ENCODE data around the gene RGR. TPM values are rescaled to one million over a fixed set of nuclear protein-coding genes. Genes with fewer than 3 reads are reported as not detected.

The RGR gene
- total RNA-seq, 5 donors from 2014 or later (not counting 1 experiment from before 2014, with no cell fraction given) = not detected

- ChIA-PET CTCF (interaction anchor here (0.8 to 4.8 kb wide), 7 partner anchors 9 to 66 kb away, joined by 3 to 51 read pairs (median 3); no protein-coding TSS in a partner anchor), POLR2A (interaction anchor here in 1 of 2 donors (0.6 kb wide), 1 partner anchor 37 kb away, joined by 3 read pairs; no protein-coding TSS in a partner anchor)
- no peaks in the 10 kb centered on the region for H3K4me1 Mint-ChIP-seq
- no peaks in the 10 kb centered on the region for H3K9me3 Mint-ChIP-seq
- Histone ChIP-seq H3K27me3 (replicated peaks in 1 of 2; ENCODE audit: control insufficient read depth in 2 of 2, extremely low read depth in 1 of 2, insufficient read depth in 2 of 2, low read length in 1 of 2) (peaks cover 0 to 28% of the 10 kb centered on the region in 2 experiments), H3K9me3 (no peaks in the 10 kb centered on the region), H3K27ac (ENCODE audit: low read length) (no peak overlapping the region), H3K4me3 (ENCODE audit: control insufficient read depth in 1 of 2, extremely low read depth in 1 of 2, low read length in 1 of 2) (no peak overlapping the region), H3K36me3 (ENCODE audit: control insufficient read depth in 2 of 2, extremely low read depth in 1 of 2, insufficient read depth in 1 of 2, low read length in 1 of 2) (no peaks in the 10 kb centered on the region), H3K4me1 (ENCODE audit: control insufficient read depth in 1 of 2, extremely low read depth in 1 of 2, insufficient read depth in 2 of 2, low read length in 2 of 2) (no peaks in the 10 kb centered on the region)
- 64% methylated on average over 3 of the region's 6 CpGs for WGBS (ENCODE audit: insufficient coverage)
- no peak overlapping the region for H3K27ac Mint-ChIP-seq
- no peak for ATAC-seq (replicated peaks in 1 of 4)
- DNase-seq = no peak
- H3K4me3 Mint-ChIP-seq = no peak overlapping the region
- no peaks in the 10 kb centered on the region for H3K36me3 Mint-ChIP-seq
- H3K27me3 Mint-ChIP-seq = peaks cover 6 to 26% of the 10 kb centered on the region in 2 donors
Observed at GRCh38 chr10:84205853-84206525, 38.9 kb upstream of the RGR start.

GRCh38 chr10:84208023-84208422 is 36.8 kb upstream of the RGR start:
- Histone ChIP-seq H3K27me3 (replicated peaks in 1 of 2; ENCODE audit: control insufficient read depth in 2 of 2, extremely low read depth in 1 of 2, insufficient read depth in 2 of 2, low read length in 1 of 2) (peaks cover 0 to 29% of the 10 kb centered on the region in 2 experiments), H3K4me3 (ENCODE audit: control insufficient read depth in 1 of 2, extremely low read depth in 1 of 2, low read length in 1 of 2) (no peak overlapping the region), H3K27ac (ENCODE audit: low read length) (no peak overlapping the region), H3K9me3 (no peaks in the 10 kb centered on the region), H3K4me1 (ENCODE audit: control insufficient read depth in 1 of 2, extremely low read depth in 1 of 2, insufficient read depth in 2 of 2, low read length in 2 of 2) (no peaks in the 10 kb centered on the region), H3K36me3 (ENCODE audit: control insufficient read depth in 2 of 2, extremely low read depth in 1 of 2, insufficient read depth in 1 of 2, low read length in 1 of 2) (no peaks in the 10 kb centered on the region)
- 92% methylated on average over 9 of the region's 10 CpGs for WGBS (ENCODE audit: insufficient coverage)
- H3K4me3 Mint-ChIP-seq = no peak overlapping the region
- no peak for ATAC-seq (replicated peaks in 1 of 4)
- H3K4me1 Mint-ChIP-seq = no peaks in the 10 kb centered on the region
- ChIA-PET CTCF (interaction anchor here (0.5 to 4.8 kb wide), 3 partner anchors 60 to 111 kb away, joined by 3 to 51 read pairs (median 4); no protein-coding TSS in a partner anchor), POLR2A (no interaction called here)
- H3K36me3 Mint-ChIP-seq = no peaks in the 10 kb centered on the region
- no peaks in the 10 kb centered on the region for H3K9me3 Mint-ChIP-seq
- no peak overlapping the region for H3K27ac Mint-ChIP-seq
- DNase-seq = no peak
- H3K27me3 Mint-ChIP-seq = peaks cover 6 to 23% of the 10 kb centered on the region in 2 donors

GRCh38 chr10:84211566-84211965 is 33.3 kb upstream of the RGR start:
- no peaks in the 10 kb centered on the region for H3K9me3 Mint-ChIP-seq
- H3K36me3 Mint-ChIP-seq = no peaks in the 10 kb centered on the region
- CTCF ChIA-PET = interaction anchor here in 1 of 2 donors (0.6 to 0.9 kb wide), 2 partner anchors 9 to 57 kb away, joined by 3 read pairs; no protein-coding TSS in a partner anchor
- POLR2A ChIA-PET = interaction anchor here in 1 of 2 donors (0.6 kb wide), 1 partner anchor 63 kb away, joined by 5 read pairs; no protein-coding TSS in a partner anchor
- H3K4me1 ChIP-seq (ENCODE audit: control insufficient read depth in 1 of 2, extremely low read depth in 1 of 2, insufficient read depth in 2 of 2, low read length in 2 of 2) = no peaks in the 10 kb centered on the region
- H3K27ac Mint-ChIP-seq = no peak overlapping the region
- DNase-seq (no peak), ATAC-seq (replicated peaks in 1 of 4) (no peak)
- peaks cover 10 to 22% of the 10 kb centered on the region in 2 donors for H3K27me3 Mint-ChIP-seq
- 80% methylated on average over 2 of the region's 2 CpGs for WGBS (ENCODE audit: insufficient coverage)
- H3K4me3 ChIP-seq (ENCODE audit: control insufficient read depth in 1 of 2, extremely low read depth in 1 of 2, low read length in 1 of 2) = no peak overlapping the region
- H3K36me3 ChIP-seq (ENCODE audit: control insufficient read depth in 2 of 2, extremely low read depth in 1 of 2, insufficient read depth in 1 of 2, low read length in 1 of 2) = no peaks in the 10 kb centered on the region
- H3K4me3 Mint-ChIP-seq = no peak overlapping the region
- H3K27me3 ChIP-seq (replicated peaks in 1 of 2; ENCODE audit: control insufficient read depth in 2 of 2, extremely low read depth in 1 of 2, insufficient read depth in 2 of 2, low read length in 1 of 2) = peaks cover 0 to 18% of the 10 kb centered on the region in 2 experiments
- H3K4me1 Mint-ChIP-seq = no peaks in the 10 kb centered on the region
- H3K27ac ChIP-seq (ENCODE audit: low read length) = no peak overlapping the region
- H3K9me3 ChIP-seq = no peaks in the 10 kb centered on the region

GRCh38 chr10:84212014-84212413 is 32.8 kb upstream of the RGR start:
- Histone ChIP-seq H3K4me1 (ENCODE audit: control insufficient read depth in 1 of 2, extremely low read depth in 1 of 2, insufficient read depth in 2 of 2, low read length in 2 of 2) (no peaks in the 10 kb centered on the region), H3K27ac (ENCODE audit: low read length) (no peak overlapping the region), H3K36me3 (ENCODE audit: control insufficient read depth in 2 of 2, extremely low read depth in 1 of 2, insufficient read depth in 1 of 2, low read length in 1 of 2) (no peaks in the 10 kb centered on the region), H3K9me3 (no peaks in the 10 kb centered on the region), H3K27me3 (replicated peaks in 1 of 2; ENCODE audit: control insufficient read depth in 2 of 2, extremely low read depth in 1 of 2, insufficient read depth in 2 of 2, low read length in 1 of 2) (peaks cover 0 to 18% of the 10 kb centered on the region in 2 experiments), H3K4me3 (ENCODE audit: control insufficient read depth in 1 of 2, extremely low read depth in 1 of 2, low read length in 1 of 2) (no peak overlapping the region)
- CTCF ChIA-PET = interaction anchor here in 1 of 2 donors (0.6 to 0.9 kb wide), 2 partner anchors 9 to 58 kb away, joined by 3 read pairs; no protein-coding TSS in a partner anchor
- no peak for ATAC-seq (replicated peaks in 1 of 4)
- 40% methylated on average over 1 of the region's 5 CpGs for WGBS (ENCODE audit: insufficient coverage)
- DNase-seq = no peak
- Mint-ChIP-seq H3K9me3 (no peaks in the 10 kb centered on the region), H3K4me3 (no peak overlapping the region), H3K36me3 (no peaks in the 10 kb centered on the region), H3K27ac (no peak overlapping the region), H3K4me1 (no peaks in the 10 kb centered on the region), H3K27me3 (peaks cover 8 to 17% of the 10 kb centered on the region in 2 donors)
- POLR2A ChIA-PET = interaction anchor here in 1 of 2 donors (0.6 kb wide), 1 partner anchor 63 kb away, joined by 5 read pairs; no protein-coding TSS in a partner anchor

- H3K27ac Mint-ChIP-seq = no peak overlapping the region
- no peak overlapping the region for H3K4me3 Mint-ChIP-seq
- H3K9me3 Mint-ChIP-seq = no peaks in the 10 kb centered on the region
- H3K4me1 Mint-ChIP-seq = no peaks in the 10 kb centered on the region
- peaks cover 4 to 8% of the 10 kb centered on the region in 2 donors for H3K27me3 Mint-ChIP-seq
- no peaks in the 10 kb centered on the region for H3K36me3 Mint-ChIP-seq
- no peaks in the 10 kb centered on the region for H3K4me1 ChIP-seq (ENCODE audit: control insufficient read depth in 1 of 2, extremely low read depth in 1 of 2, insufficient read depth in 2 of 2, low read length in 2 of 2)
- no peak overlapping the region for H3K4me3 ChIP-seq (ENCODE audit: control insufficient read depth in 1 of 2, extremely low read depth in 1 of 2, low read length in 1 of 2)
- no peaks in the 10 kb centered on the region for H3K9me3 ChIP-seq
- 92% methylated on average over 7 of the region's 11 CpGs for WGBS (ENCODE audit: insufficient coverage)
- CTCF ChIA-PET = no interaction called here
- no peak for DNase-seq
- no peak for ATAC-seq (replicated peaks in 1 of 4)
- peaks cover 0 to 14% of the 10 kb centered on the region in 2 experiments for H3K27me3 ChIP-seq (replicated peaks in 1 of 2; ENCODE audit: control insufficient read depth in 2 of 2, extremely low read depth in 1 of 2, insufficient read depth in 2 of 2, low read length in 1 of 2)
- H3K36me3 ChIP-seq (ENCODE audit: control insufficient read depth in 2 of 2, extremely low read depth in 1 of 2, insufficient read depth in 1 of 2, low read length in 1 of 2) = no peaks in the 10 kb centered on the region
- POLR2A ChIA-PET = no interaction called here
- no peak overlapping the region for H3K27ac ChIP-seq (ENCODE audit: low read length)
Observed at GRCh38 chr10:84213076-84213475, 31.8 kb upstream of the RGR start.

GRCh38 chr10:84214046-84214572 is 30.7 kb upstream of the RGR start:
- no peaks in the 10 kb centered on the region for H3K36me3 Mint-ChIP-seq
- peaks cover 0 to under 1% (median 0%) of the 10 kb centered on the region in 3 donors for H3K9me3 Mint-ChIP-seq
- H3K36me3 ChIP-seq (ENCODE audit: control insufficient read depth in 2 of 2, extremely low read depth in 1 of 2, insufficient read depth in 1 of 2, low read length in 1 of 2) = no peaks in the 10 kb centered on the region
- no peaks in the 10 kb centered on the region for H3K4me1 ChIP-seq (ENCODE audit: control insufficient read depth in 1 of 2, extremely low read depth in 1 of 2, insufficient read depth in 2 of 2, low read length in 2 of 2)
- WGBS (ENCODE audit: insufficient coverage) = 84% methylated on average over 19 of the region's 25 CpGs
- peaks cover 0 to 12% of the 10 kb centered on the region in 2 experiments for H3K27me3 ChIP-seq (replicated peaks in 1 of 2; ENCODE audit: control insufficient read depth in 2 of 2, extremely low read depth in 1 of 2, insufficient read depth in 2 of 2, low read length in 1 of 2)
- no peak overlapping the region for H3K4me3 ChIP-seq (ENCODE audit: control insufficient read depth in 1 of 2, extremely low read depth in 1 of 2, low read length in 1 of 2)
- H3K9me3 ChIP-seq = no peaks in the 10 kb centered on the region
- ATAC-seq (replicated peaks in 1 of 4) (no peak), DNase-seq (no peak)
- H3K4me3 Mint-ChIP-seq = peak overlapping the region in 1 of 3 donors; percentile 47
- no peaks in the 10 kb centered on the region for H3K4me1 Mint-ChIP-seq
- no peak overlapping the region for H3K27ac Mint-ChIP-seq
- ChIA-PET POLR2A (no interaction called here), CTCF (interaction anchor here in 1 of 2 donors (0.6 kb wide), 1 partner anchor 66 kb away, joined by 3 read pairs; no protein-coding TSS in a partner anchor)
- H3K27me3 Mint-ChIP-seq = peaks cover 0 to 4% of the 10 kb centered on the region in 2 donors
- H3K27ac ChIP-seq (ENCODE audit: low read length) = no peak overlapping the region
